CD4-positive, alpha-beta T cell (primary cell): ENCODE data around the gene KIF25. TPM values are rescaled to one million over a fixed set of nuclear protein-coding genes. Genes with fewer than 3 reads are reported as not detected.

Experiments
- ATAC-seq: fragments of 200-7000 bp; cut with Tn5 transposase; one replicate; pipeline ENCODE4 v1.10.0; 2022; ENCODE audit warnings: mild to moderate bottlenecking; ENCODE audit not compliant: poor library complexity
- CTCF ChIA-PET: fragments of 350-600 bp; sonication (Branson Sonifier 250); formaldehyde crosslinking; loops from one replicate; lab custom pipeline; 2021; ENCODE audit warnings: antibody characterized with exemption, inconsistent platforms; lab: Charles Lee
- POLR2A ChIA-PET: fragments of 350-600 bp; sonication (Branson Sonifier 250); formaldehyde crosslinking; loops from one replicate; lab custom pipeline; 2021; ENCODE audit warnings: antibody characterized with exemption, inconsistent platforms; lab: Charles Lee
- DNase-seq, 14 experiments: peaks; one replicate each; pipeline ENCODE4 v3.0.0-alpha.2; 2013 to 2020; ENCODE audit warnings: mixed read lengths in 2 of 14
- H3K27ac ChIP-seq, 2 donors: one replicate each; pipeline versions ENCODE4 v1.5.1 to v1.7.0; 2013; ENCODE audit warnings: low read length in 2 of 2, low read depth in 1 of 2, mild to moderate bottlenecking in 1 of 2
- H3K27me3 ChIP-seq, 2 experiments: 1 replicate in 1 of 2; 2 replicates in 1 of 2; pipeline versions ENCODE4 v1.6.1 to v1.7.0; 2013; ENCODE audit warnings: low read length in 2 of 2, control low read depth in 1 of 2, mild to moderate bottlenecking in 1 of 2, moderate library complexity in 1 of 2; ENCODE audit not compliant: insufficient read depth in 2 of 2, control insufficient read depth in 1 of 2
- H3K36me3 ChIP-seq: one replicate; pipeline ENCODE4 v1.6.1; 2013; ENCODE audit warnings: low read length, control low read depth; ENCODE audit not compliant: insufficient read depth
- H3K4me1 ChIP-seq: one replicate; pipeline ENCODE4 v1.6.1; 2013; ENCODE audit warnings: low read length, control low read depth; ENCODE audit not compliant: insufficient read depth
- H3K4me3 ChIP-seq: one replicate; pipeline ENCODE4 v1.5.1; 2013; ENCODE audit warnings: mild to moderate bottlenecking, low read length, moderate library complexity
- H3K9me3 ChIP-seq, 2 experiments: 1 replicate in 1 of 2; 2 replicates in 1 of 2; pipeline versions ENCODE4 v1.6.1 to v1.7.0; 2013; ENCODE audit warnings: low read length in 2 of 2, mild to moderate bottlenecking in 2 of 2, control low read depth in 1 of 2, moderate library complexity in 1 of 2; ENCODE audit not compliant: control insufficient read depth in 1 of 2, insufficient read depth in 1 of 2
- H3K27ac Mint-ChIP-seq: one replicate; pipeline ENCODE4 v1.8.0; 2020; ENCODE audit warnings: mixed read lengths
- H3K27me3 Mint-ChIP-seq: one replicate; pipeline ENCODE4 v1.8.0; 2021; ENCODE audit warnings: mixed read lengths
- H3K36me3 Mint-ChIP-seq: one replicate; pipeline ENCODE4 v1.8.0; 2021; ENCODE audit warnings: low read depth, mixed read lengths
- H3K4me1 Mint-ChIP-seq: one replicate; pipeline ENCODE4 v1.8.0; 2021; ENCODE audit warnings: low read depth, mixed read lengths
- H3K4me3 Mint-ChIP-seq: one replicate; pipeline ENCODE4 v1.8.0; 2020; ENCODE audit warnings: mild to moderate bottlenecking, mixed read lengths
- H3K9me3 Mint-ChIP-seq: one replicate; pipeline ENCODE4 v1.8.0; 2020; ENCODE audit warnings: mixed read lengths
- intact Hi-C, 2 experiments: fragments of 100-400 bp; cut with DNase I in 1 of 2; cut with micrococcal nuclease in 1 of 2; formaldehyde crosslinking; loops; one replicate each; pipeline versions ENCODE4 v1.15.1 to v1.9.0; 2023 to 2025; cut with DNase I, micrococcal nuclease
- total RNA-seq, 174 experiments: library from RNA in 2 of 174; stranded (reverse) in 2 of 174; gene quantifications; one replicate each; pipeline ENCODE4 v1.2.3 and lab custom pipeline; 2021 to 2026
- TF ChIP-seq, protein P1 (sequence below): fragments of 200-600 bp; IDR thresholded peaks from one replicate; pipeline ENCODE4 v1.8.0; 2022; ENCODE audit warnings: antibody characterized with exemption, mild to moderate bottlenecking

KIF25 gene
- total RNA-seq, 2 experiments from 2014 or later = not detected

GRCh38 chr6:168020242-168020641 is 22.8 kb downstream of the KIF25 start:
- TF ChIP-seq, protein P1, sequence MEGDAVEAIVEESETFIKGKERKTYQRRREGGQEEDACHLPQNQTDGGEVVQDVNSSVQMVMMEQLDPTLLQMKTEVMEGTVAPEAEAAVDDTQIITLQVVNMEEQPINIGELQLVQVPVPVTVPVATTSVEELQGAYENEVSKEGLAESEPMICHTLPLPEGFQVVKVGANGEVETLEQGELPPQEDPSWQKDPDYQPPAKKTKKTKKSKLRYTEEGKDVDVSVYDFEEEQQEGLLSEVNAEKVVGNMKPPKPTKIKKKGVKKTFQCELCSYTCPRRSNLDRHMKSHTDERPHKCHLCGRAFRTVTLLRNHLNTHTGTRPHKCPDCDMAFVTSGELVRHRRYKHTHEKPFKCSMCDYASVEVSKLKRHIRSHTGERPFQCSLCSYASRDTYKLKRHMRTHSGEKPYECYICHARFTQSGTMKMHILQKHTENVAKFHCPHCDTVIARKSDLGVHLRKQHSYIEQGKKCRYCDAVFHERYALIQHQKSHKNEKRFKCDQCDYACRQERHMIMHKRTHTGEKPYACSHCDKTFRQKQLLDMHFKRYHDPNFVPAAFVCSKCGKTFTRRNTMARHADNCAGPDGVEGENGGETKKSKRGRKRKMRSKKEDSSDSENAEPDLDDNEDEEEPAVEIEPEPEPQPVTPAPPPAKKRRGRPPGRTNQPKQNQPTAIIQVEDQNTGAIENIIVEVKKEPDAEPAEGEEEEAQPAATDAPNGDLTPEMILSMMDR = no peak
- CTCF ChIA-PET = no interaction called here
- Mint-ChIP-seq H3K9me3 (peaks cover 5% of the 10 kb centered on the region), H3K4me1 (no peaks in the 10 kb centered on the region), H3K27me3 (peaks cover 14% of the 10 kb centered on the region), H3K27ac (no peak overlapping the region), H3K4me3 (no peak overlapping the region), H3K36me3 (no peaks in the 10 kb centered on the region)
- ATAC-seq (no peak), DNase-seq (no peak)
- H3K4me1 ChIP-seq = no peaks in the 10 kb centered on the region
- intact Hi-C loops = no loop called here
- H3K27me3 ChIP-seq = no peaks in the 10 kb centered on the region
- POLR2A ChIA-PET = no interaction called here
- no peak overlapping the region for H3K4me3 ChIP-seq
- peaks cover 0 to 17% of the 10 kb centered on the region in 2 experiments for H3K9me3 ChIP-seq
- H3K36me3 ChIP-seq = no peaks in the 10 kb centered on the region
- H3K27ac ChIP-seq = no peak overlapping the region

DNA sequence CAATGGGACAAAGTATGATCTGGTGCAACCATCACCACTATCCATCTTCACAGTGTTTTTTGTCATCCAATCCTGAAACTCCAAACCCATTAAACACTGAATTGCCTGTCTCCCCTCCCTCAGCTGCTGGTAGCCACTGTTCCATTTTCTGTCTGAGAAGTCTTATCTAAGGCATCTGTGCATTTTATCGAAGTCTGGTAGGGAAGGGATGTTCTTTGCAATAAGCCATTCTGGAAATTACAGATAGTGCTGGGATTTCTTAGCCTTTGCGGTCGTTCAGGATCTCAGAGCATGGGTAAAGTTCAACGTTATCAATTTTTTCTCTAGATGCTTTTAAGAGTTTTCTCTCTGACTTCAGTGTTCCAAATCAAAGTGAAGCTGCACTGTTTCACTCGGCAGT is 24.1 kb downstream of the KIF25 start:
- H3K9me3 ChIP-seq = peaks cover 0 to 13% of the 10 kb centered on the region in 2 experiments
- Mint-ChIP-seq H3K27me3 (peaks cover 8% of the 10 kb centered on the region), H3K4me1 (no peaks in the 10 kb centered on the region), H3K4me3 (no peak overlapping the region), H3K27ac (no peak overlapping the region), H3K9me3 (no peaks in the 10 kb centered on the region), H3K36me3 (no peaks in the 10 kb centered on the region)
- intact Hi-C loops = no loop called here
- H3K4me1 ChIP-seq = no peaks in the 10 kb centered on the region
- H3K4me3 ChIP-seq = no peak overlapping the region
- no peaks in the 10 kb centered on the region for H3K36me3 ChIP-seq
- ChIA-PET CTCF (no interaction called here), POLR2A (no interaction called here)
- DNase-seq = no peak
- no peak for ATAC-seq
- H3K27ac ChIP-seq = no peak overlapping the region
- TF ChIP-seq, protein P1 = no peak
- H3K27me3 ChIP-seq = no peaks in the 10 kb centered on the region

- Histone ChIP-seq H3K36me3 (no peaks in the 10 kb centered on the region), H3K4me3 (no peak overlapping the region), H3K9me3 (peaks cover 0 to 13% of the 10 kb centered on the region in 2 experiments), H3K27ac (no peak overlapping the region), H3K4me1 (no peaks in the 10 kb centered on the region), H3K27me3 (no peaks in the 10 kb centered on the region)
- ChIA-PET CTCF (no interaction called here), POLR2A (no interaction called here)
- TF ChIP-seq, protein P1 = no peak
- Mint-ChIP-seq H3K36me3 (no peaks in the 10 kb centered on the region), H3K27me3 (peaks cover 4% of the 10 kb centered on the region), H3K9me3 (no peaks in the 10 kb centered on the region), H3K4me1 (no peaks in the 10 kb centered on the region), H3K4me3 (no peak overlapping the region), H3K27ac (no peak overlapping the region)
- DNase-seq (no peak), ATAC-seq (no peak)
- intact Hi-C loops = no loop called here
Measured at GRCh38 chr6:168022488-168023321, 25.2 kb downstream of the KIF25 start.
